ENCODE results near the gene AHRR. TPM values are rescaled to one million over a fixed set of nuclear protein-coding genes. Genes with fewer than 3 reads are reported as not detected.

Gene AHRR
- total RNA-seq, 1 donor from 2014 or later = 10.5 TPM

- peak overlapping the region; percentile 75 for H3K27ac Mint-ChIP-seq (ENCODE audit: unreplicated experiment)
- FAIRE-seq (no peak), DNase-seq (ENCODE audit: low read depth) (peak; percentile 89)
- Histone ChIP-seq H2AFZ (ENCODE audit: low read depth, low read length) (peak overlapping the region; percentile 33), H3K36me3 (ENCODE audit: insufficient read depth, low read length) (no peaks in the 10 kb centered on the region), H3K4me3 (ENCODE audit: insufficient read depth, low read depth, low read length) (peak overlapping the region; percentile 20), H4K20me1 (ENCODE audit: insufficient read depth, low read length) (no peaks in the 10 kb centered on the region), H3K79me2 (ENCODE audit: insufficient read depth, low read length) (no peaks in the 10 kb centered on the region), H3K9me3 (ENCODE audit: insufficient read depth, low read depth, low read length) (no peaks in the 10 kb centered on the region), H3K4me2 (ENCODE audit: low read length) (peak overlapping the region; percentile 80), H3K27me3 (ENCODE audit: insufficient read depth, low read length) (no peaks in the 10 kb centered on the region), H3K27ac (ENCODE audit: low read depth, low read length) (peak overlapping the region; percentile 99), H3K9ac (ENCODE audit: low read length) (peak overlapping the region; percentile 94), H3K4me1 (ENCODE audit: insufficient read depth, low read length) (peaks cover 47% of the 10 kb centered on the region)
- no peak overlapping the region for H3K4me3 Mint-ChIP-seq (ENCODE audit: unreplicated experiment)
- H3K4me1 Mint-ChIP-seq (ENCODE audit: low read depth, unreplicated experiment) = peaks cover 21% of the 10 kb centered on the region
- TF ChIP-seq, protein P1, sequence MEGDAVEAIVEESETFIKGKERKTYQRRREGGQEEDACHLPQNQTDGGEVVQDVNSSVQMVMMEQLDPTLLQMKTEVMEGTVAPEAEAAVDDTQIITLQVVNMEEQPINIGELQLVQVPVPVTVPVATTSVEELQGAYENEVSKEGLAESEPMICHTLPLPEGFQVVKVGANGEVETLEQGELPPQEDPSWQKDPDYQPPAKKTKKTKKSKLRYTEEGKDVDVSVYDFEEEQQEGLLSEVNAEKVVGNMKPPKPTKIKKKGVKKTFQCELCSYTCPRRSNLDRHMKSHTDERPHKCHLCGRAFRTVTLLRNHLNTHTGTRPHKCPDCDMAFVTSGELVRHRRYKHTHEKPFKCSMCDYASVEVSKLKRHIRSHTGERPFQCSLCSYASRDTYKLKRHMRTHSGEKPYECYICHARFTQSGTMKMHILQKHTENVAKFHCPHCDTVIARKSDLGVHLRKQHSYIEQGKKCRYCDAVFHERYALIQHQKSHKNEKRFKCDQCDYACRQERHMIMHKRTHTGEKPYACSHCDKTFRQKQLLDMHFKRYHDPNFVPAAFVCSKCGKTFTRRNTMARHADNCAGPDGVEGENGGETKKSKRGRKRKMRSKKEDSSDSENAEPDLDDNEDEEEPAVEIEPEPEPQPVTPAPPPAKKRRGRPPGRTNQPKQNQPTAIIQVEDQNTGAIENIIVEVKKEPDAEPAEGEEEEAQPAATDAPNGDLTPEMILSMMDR (IDR thresholded peaks at IDR 0.05; ENCODE audit: insufficient read depth, low read depth, low read length) = no peak
- TF ChIP-seq EZH2 (IDR thresholded peaks at IDR 0.05; ENCODE audit: insufficient read depth, low read length) = no peak
- peaks cover 9% of the 10 kb centered on the region for H3K36me3 Mint-ChIP-seq (ENCODE audit: low read depth, unreplicated experiment)
- H3K9me3 Mint-ChIP-seq (ENCODE audit: unreplicated experiment) = peaks cover 8% of the 10 kb centered on the region
- H3K27me3 Mint-ChIP-seq (ENCODE audit: low read depth, unreplicated experiment) = peaks cover 5% of the 10 kb centered on the region
Measured at GRCh38 chr5:399296-400281, 78.1 kb downstream of the AHRR start.

DNA sequence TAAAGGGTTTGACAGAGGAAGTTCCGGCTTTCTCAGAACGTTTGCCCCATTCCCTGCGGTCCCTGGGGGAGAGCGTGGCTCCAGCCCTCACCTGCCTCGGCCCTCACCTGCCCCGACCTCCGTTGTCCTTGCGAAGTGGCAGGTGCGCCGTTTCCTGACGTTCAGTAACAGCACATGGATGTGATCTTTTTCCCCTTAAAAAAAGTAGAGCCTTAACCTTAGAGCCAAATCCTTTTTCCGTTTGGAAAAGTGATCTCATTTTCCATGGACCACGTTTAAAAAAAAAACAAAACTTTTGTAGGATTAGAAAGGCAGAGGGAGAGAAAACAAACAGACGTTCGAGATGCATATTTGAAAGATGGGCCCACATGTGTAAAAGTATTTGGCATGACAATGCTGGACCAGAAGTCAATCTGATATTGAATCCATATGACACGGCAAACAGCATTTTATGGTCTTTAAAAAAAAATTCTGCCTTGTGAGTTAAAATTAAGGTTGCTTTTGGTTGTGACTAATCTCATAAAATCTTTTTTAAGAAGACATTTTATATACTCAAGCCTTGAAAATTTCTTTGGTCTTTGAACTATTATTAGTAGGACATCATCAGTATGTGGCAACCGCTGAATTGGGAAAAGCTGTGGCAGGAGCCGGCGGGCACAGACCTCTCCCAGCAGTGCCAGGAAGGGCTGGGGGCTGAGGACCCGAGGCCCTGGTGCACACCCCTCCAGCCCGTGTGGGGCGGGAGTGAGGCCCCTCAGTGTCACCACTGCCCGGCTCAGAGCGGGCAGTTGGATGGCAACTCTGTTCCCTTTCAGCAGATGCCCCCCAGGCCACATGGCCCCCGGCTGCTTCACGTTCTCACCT is 79.0 kb downstream of the AHRR start:
- H3K4me1 Mint-ChIP-seq (ENCODE audit: low read depth, unreplicated experiment) = peaks cover 16% of the 10 kb centered on the region
- Histone ChIP-seq H3K36me3 (ENCODE audit: insufficient read depth, low read length) (no peaks in the 10 kb centered on the region), H3K4me1 (ENCODE audit: insufficient read depth, low read length) (peaks cover 37% of the 10 kb centered on the region), H4K20me1 (ENCODE audit: insufficient read depth, low read length) (no peaks in the 10 kb centered on the region), H2AFZ (ENCODE audit: low read depth, low read length) (no peak overlapping the region), H3K79me2 (ENCODE audit: insufficient read depth, low read length) (no peaks in the 10 kb centered on the region), H3K27me3 (ENCODE audit: insufficient read depth, low read length) (no peaks in the 10 kb centered on the region), H3K4me3 (ENCODE audit: insufficient read depth, low read depth, low read length) (peak overlapping the region; percentile 20), H3K27ac (ENCODE audit: low read depth, low read length) (peak overlapping the region; percentile 99), H3K9me3 (ENCODE audit: insufficient read depth, low read depth, low read length) (no peaks in the 10 kb centered on the region), H3K9ac (ENCODE audit: low read length) (peak overlapping the region; percentile 94), H3K4me2 (ENCODE audit: low read length) (peak overlapping the region; percentile 80)
- TF ChIP-seq, protein P1 (IDR thresholded peaks at IDR 0.05; ENCODE audit: insufficient read depth, low read depth, low read length) = no peak
- no peak for TF ChIP-seq EZH2 (IDR thresholded peaks at IDR 0.05; ENCODE audit: insufficient read depth, low read length)
- peaks cover 9% of the 10 kb centered on the region for H3K36me3 Mint-ChIP-seq (ENCODE audit: low read depth, unreplicated experiment)
- DNase-seq (ENCODE audit: low read depth) = peak; percentile 31
- no peak overlapping the region for H3K4me3 Mint-ChIP-seq (ENCODE audit: unreplicated experiment)
- H3K27ac Mint-ChIP-seq (ENCODE audit: unreplicated experiment) = peak overlapping the region; percentile 64
- H3K27me3 Mint-ChIP-seq (ENCODE audit: low read depth, unreplicated experiment) = peaks cover 5% of the 10 kb centered on the region
- FAIRE-seq = peak; percentile 74
- H3K9me3 Mint-ChIP-seq (ENCODE audit: unreplicated experiment) = peaks cover 8% of the 10 kb centered on the region
